ENCODE results near the gene CCSER1. TPM values are rescaled to one million over a fixed set of nuclear protein-coding genes. Genes with fewer than 3 reads are reported as not detected.
"Not testable (repeated sequence)": the region's sequence is repeated elsewhere in the genome, so short reads cannot be mapped to it uniquely, and the experiment has no call there.

The CCSER1 gene
- total RNA-seq, 1 experiment from 2014 or later: 0.98 TPM

DNA sequence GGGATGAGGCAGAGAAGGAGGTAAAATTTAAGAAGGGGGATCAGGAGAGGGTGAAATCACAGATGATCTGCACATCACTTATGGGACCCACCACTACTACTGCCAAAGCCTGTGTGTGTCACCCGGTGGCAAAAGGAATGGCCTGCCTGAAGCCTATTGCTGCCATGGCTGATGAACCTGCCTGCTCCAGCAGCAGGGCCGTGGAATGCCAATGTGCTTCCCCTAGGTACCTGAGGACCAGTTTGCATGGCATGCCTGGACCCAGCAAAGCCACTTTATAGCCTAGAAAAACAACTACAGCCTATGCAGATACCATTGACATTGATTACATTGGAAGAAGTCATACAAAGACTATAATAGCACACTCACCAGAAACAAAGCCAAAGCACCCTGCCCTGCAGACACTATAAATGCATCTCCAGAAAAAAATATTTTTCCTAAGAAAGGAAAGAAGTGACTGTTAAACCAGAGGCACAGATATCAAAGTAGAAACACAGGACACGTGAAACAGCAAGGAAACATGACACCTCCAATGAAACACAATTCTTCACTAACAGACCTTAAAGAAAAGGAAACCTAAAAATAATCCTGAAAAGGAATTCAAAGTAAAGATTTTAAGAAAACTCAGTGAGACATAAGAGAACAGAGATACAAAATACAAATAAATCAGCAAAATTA lies 1495.9 kb downstream of the CCSER1 start:
- DNase-seq (ENCODE audit: low read depth): no peak
- in situ Hi-C loops (cut with HindIII; ENCODE audit: low pct_unique_long_range_greater_than_20kb, low sequenced_read_pairs): no loop called here

DNA sequence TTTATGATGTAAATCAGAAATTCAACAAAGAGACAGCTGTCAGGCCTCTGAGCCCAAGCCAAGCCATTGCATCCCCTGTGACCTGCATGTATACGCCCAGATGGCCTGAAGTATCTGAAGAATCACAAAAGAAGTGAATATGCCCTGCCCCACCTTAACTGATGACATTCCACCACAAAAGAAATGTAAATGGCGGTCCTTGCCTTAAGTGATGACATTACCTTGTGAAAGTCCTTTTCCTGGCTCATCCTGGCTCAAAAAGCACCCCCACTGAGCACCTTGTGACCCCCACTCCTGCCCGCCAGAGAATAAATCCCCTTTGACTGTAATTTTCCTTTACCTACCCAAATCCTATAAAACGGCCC lies 1496.4 kb downstream of the CCSER1 start:
- in situ Hi-C loops (cut with HindIII; ENCODE audit: low pct_unique_long_range_greater_than_20kb, low sequenced_read_pairs); DNase-seq (ENCODE audit: low read depth): not testable (repeated sequence)

DNA sequence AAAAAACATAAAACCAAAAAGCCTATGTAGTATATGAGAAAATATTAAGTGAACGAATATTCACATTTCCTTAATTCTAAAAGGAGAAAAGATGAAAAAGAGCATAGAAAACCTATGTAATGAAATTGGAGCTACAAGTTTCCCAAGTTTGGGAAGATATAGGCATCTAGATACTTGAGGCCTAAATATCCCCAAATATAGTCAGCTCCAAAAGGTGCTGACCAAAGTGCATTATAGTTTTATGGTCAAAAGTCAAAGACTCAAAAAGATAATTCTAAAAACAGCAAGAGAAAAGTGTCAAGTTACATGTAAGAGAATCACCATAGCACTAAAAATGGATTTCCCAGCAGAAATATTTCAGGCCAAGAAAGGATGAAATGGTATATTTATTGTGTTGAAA lies 1502.9 kb downstream of the CCSER1 start:
- DNase-seq (ENCODE audit: low read depth): no peak
- in situ Hi-C loops (cut with HindIII; ENCODE audit: low pct_unique_long_range_greater_than_20kb, low sequenced_read_pairs): no loop called here

DNA sequence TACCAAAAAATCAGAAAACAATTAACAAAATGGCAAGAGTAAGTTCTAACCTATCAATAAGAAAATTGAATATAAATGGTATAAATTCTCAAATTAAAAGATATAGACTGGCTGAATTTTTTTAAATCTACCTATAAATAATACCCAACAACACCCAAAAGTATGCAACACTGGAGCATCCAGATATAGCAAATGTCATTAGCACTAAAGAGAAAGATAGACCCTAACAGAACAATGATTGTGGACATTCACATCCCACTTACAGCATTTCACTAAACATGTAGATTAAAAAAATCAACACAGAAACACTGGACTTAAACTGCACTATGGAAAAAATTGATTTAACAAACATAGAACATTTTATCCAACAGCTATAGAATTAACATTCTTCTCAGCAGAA lies 1503.6 kb downstream of the CCSER1 start:
- in situ Hi-C loops (cut with HindIII; ENCODE audit: low pct_unique_long_range_greater_than_20kb, low sequenced_read_pairs): no loop called here
- no peak for DNase-seq (ENCODE audit: low read depth)

DNA sequence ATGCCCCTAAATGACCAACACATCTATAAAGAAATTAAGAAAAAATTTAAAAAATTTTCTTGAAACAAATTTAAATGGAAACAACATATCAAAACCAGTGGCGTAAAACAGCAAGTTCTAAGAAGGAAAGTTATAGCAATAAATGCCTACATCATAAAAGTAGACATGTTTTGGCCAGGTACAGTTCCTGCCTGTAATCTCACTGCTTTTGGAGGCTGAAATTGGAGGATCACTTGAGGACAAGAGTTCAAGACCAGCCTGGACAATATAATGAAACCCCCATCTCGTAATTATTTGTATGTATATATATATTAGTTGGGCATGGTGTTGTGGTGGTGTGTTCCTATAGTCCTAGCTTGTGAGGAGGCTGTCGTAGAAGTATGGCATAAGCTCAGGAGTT lies 1504.1 kb downstream of the CCSER1 start:
- DNase-seq (ENCODE audit: low read depth): no peak
- in situ Hi-C loops (cut with HindIII; ENCODE audit: low pct_unique_long_range_greater_than_20kb, low sequenced_read_pairs): no loop called here

DNA sequence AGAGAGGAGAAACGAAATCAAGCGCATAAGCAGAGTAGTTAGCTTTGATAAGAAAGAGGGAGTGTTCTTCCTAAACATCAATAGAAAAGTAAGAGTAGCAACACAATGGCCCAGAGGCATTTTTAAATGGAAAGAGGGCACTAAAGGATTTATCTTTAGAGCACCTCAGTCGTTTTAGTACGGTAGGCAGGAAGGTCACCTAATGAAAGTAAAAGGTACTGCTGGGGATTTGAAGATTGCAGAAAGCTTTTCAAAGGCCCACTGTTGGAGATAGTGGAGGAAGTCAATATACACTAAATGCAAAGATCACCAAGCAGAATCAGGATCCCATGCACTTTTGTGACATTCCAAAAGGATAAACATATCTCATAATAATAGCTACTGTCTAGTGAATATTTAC lies 1508.9 kb downstream of the CCSER1 start:
- in situ Hi-C loops (cut with HindIII; ENCODE audit: low pct_unique_long_range_greater_than_20kb, low sequenced_read_pairs): no loop called here
- no peak for DNase-seq (ENCODE audit: low read depth)

Other genes with a start within 250 kb of the CCSER1 start
- not detected in 2 replicates for gene MMRN1, start 232.5 kb upstream of the CCSER1 start, total RNA-seq (2014; rRNA removed; shearing (Covaris generic); ENCODE audit: low replicate concordance)

All from Caki2 (cell line).